Occipital lobe (tissue), 2 donors: Measurements from ENCODE around the gene WWOX. TPM values are rescaled to one million over a fixed set of nuclear protein-coding genes. Genes with fewer than 3 reads are reported as not detected.
"Not testable (repeated sequence)": the region's sequence is repeated elsewhere in the genome, so short reads cannot be mapped to it uniquely, and the experiment has no call there.

Experiments used
- DNase-seq: peaks from one replicate; lab custom pipeline; 2025; lab: John Stamatoyannopoulos, UW
- total RNA-seq: library from RNA; depleted of rRNA; stranded (reverse); fragments of >200 nt; gene quantifications from one replicate; pipeline ENCODE4 v1.2.3, GENCODE V29; 2014

The WWOX gene
- total RNA-seq, 1 donor from 2014 or later = 20.9 TPM

DNA sequence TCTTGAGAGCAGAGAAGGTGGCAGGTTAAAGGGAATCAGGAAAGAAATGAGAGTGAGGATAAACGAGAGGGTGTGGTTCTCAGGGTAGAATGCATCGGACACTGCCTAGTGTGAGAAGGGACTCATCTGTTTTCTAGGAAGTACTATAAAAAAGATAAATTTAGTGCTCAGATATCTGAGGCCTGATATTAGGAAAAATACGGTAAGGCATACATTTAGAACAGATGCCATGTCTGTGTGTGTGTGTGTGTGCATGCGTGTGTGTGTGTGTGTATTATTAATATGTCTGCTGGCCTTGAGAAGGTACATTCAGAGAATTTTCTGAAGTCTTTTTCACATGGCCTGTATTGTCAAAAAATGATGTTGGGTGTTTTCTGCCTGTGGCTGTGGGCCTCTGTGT, 1086.3 kb downstream of the WWOX start:
- no peak for DNase-seq

DNA sequence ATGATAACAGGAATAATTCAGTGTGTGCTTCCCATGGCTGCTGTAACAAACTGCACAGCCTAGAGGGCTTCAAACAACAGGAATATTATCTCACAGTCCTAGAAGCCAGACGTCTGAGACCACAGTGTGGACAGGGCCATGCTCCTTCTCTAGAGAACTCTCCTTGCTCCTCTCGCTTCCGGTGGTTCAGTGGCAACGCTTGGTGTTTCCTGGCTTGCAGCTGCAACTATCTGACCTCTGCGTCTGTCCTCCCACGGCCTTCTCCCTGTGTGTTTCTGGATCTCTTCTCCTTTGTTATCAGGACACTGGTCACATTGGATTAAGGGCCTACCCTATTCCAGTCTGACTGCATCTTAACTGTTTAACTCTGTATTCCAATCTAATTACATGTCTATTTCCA, 1086.7 kb downstream of the WWOX start:
- no peak for DNase-seq

DNA sequence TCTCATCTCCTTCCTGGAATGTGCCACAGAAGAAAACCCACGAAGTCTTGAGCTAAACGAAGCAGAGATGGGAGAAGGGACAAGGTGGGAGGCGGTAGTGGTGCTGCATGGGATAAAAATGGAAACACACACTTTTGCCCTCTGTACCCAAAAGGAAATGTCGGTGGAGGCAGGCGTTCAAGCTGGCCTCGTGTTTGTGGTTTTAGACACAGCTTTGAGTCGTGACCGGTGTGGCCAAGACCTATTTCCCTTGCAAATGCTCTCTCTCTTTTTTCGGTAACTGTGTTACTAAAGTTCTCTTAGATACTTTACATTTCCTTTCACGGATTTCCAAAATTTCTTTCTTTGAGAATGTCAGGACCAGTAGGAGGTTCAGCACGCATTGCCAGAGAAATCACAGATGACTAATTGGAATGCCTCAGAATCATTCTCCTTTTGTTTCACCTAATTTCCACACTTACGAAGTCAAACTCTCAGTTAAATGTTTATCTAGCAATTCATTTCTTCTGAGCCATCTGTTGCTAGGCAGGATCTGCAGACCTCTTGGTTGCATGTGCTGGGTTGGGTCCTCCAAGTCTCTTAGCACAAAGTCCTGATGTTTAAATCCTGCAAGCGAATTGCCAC, 1088.8 kb downstream of the WWOX start:
- no peak for DNase-seq

DNA sequence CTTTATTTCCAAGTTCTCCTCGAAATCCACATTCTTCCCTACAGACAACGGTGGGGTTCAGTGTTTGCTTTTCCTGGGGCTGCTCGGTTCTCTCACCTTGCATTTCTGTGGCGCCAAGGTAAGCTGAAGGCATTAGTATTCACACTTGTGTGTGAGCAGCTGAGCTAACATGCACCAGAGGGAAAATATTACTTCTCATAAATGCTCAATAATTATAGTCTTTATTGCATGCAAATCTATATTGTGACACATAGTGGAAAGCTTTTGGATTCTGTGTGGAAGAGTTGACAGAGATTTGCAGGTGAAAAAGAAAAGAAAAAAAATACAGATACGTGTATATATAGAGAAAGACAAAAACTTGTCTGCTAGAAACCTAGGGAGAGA, 1089.3 kb downstream of the WWOX start:
- no peak for DNase-seq

DNA sequence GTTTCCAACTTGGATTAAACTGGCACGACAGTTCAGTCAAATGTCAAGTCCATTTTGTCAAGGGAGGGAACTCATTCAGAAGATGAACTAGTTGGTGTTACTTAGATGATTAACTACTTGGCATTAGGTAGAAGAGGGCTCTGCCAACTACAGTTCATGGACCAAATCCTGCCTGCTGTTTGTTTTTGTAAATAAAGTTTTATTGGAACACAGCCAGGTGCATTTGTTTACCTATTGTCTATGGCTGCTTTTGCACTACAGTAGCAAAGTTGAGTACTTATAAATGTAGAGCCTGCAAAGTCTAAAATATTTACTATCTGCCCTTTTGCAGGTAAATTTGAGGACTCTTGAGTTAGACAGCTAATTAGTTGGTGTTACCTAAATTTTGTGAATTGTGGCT, 1091.1 kb downstream of the WWOX start:
- DNase-seq = no peak

DNA sequence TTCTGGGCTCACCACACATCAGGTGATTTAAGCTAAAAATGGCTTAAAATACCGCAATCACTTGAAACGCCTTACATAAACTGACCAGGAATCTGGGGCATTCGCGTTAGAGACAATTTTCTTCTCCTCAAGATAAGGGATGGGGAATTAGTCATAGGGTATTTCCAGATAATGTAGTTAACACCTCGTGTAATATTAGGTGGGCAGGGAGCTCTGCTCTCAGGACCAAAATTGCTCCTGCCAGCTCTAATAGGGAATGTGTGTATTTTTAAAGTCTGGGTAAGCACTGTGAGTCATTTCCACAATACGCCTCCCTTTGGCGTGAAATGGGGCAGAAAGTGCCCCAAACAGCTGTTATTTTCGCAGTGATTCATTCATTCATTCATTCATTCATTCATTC, 1092.5 kb downstream of the WWOX start:
- no peak for DNase-seq

DNA sequence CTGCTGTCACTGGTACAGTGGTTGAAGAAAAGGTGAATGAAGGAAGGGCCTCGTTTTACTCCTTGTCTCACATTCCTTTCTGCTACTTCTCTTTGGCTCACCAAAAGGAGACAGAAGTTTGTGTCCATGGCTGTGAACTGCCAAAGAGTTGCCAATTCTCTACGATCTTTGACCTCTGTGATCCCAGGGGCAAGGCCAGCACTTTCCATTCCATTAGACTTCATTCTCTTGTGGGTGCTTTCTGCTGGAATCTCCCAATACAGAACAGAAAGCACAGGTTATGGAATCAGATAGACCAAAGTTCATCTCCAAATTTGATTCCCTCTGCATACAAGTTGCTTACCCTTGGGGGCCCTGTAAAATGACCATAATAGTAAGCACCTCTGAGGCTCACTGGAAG, 1093.5 kb downstream of the WWOX start:
- DNase-seq = no peak

DNA sequence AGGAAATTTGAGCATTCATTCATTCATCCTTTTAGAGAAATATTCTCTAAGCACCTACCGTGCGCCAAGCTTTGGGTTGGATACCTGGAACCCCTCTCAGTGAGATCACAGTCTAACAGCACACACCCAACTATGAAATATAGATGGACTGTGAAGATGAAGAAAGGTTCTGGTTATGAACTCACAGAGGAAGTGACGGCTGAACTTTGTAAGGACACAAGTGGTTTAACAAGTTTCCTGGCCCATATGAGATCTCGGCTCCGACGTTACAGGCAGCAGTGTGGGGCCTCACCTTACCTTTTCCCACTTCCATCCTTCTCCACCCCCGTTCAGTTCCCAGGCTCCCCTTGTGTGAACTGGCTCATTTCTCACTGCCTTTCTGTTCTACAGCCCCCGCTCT, 1094.8 kb downstream of the WWOX start:
- DNase-seq = no peak

DNA sequence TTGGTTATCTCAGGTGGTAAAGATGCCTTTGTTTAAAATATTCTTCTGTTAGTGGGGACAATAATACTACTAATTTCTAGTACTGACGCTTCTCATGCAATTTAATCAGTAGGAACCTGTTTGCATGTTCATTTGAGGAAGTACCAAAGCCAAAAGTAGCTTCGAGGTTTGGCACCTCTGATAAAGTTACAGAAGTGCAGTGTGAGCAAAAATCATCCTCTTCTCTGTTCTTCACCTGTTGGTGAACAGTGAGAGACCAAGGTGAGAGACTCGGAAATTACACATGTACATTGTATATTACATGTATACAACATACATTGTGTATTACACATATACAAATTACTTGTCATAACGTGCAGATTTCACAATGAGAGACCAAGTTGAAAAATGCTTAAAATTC, 1096.5 kb downstream of the WWOX start:
- DNase-seq = no peak

DNA sequence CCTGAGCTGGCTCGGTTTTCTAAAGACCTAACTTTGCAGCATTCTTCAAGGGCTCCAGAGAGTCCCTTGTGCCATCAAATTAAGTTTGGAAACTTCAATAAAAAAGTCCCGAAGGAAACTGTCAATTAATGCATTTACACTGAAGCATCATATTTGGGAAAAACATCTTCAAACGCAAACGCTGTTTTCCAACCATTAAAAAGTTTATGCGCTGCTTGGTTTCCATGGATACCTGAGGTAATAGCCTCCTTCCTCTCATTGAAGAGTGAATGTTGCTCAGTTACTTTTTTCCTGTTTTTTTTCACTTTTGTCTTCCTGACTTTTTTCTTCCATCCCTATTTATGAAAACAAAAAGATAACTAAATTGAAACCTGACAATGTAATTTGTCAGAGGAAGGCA, 1102.0 kb downstream of the WWOX start:
- no peak for DNase-seq

DNA sequence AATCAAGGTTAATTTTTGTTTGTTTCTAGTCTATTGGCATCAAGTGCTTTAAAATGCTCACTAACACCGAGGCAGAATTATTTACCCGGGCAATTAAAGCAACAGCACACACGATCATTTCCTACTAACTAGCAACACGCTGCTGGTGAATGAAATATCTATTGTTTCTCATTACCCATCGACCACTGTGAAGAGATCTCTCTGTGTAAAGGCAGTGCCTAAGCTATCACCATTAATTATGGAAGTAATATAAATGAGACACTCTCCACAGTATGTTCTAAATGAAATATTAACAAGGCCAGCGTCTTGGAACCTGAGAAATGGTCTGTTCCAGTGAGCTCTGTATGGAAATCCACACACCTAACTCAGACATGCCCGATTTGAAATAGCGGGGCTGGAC, 1103.5 kb downstream of the WWOX start:
- no peak for DNase-seq

DNA sequence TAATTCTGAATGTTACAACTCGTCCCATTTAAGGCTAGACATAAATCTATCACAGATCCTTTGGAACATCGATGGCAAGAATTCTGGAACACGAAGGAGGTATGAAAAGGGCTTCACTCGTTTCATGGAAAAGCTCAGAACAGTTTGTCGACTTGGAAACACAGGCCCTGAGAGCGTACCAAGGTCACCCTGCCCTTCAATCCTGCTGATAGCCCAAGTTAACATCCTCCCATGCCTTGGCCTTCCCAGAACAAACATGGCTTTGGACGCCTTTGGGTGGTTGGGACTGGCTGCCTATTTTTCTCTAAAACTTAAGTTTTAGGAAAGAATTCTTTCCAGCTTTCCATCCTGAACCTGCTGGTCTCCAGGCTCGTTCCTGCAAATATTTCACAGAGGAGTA, 1105.0 kb downstream of the WWOX start:
- DNase-seq = no peak

DNA sequence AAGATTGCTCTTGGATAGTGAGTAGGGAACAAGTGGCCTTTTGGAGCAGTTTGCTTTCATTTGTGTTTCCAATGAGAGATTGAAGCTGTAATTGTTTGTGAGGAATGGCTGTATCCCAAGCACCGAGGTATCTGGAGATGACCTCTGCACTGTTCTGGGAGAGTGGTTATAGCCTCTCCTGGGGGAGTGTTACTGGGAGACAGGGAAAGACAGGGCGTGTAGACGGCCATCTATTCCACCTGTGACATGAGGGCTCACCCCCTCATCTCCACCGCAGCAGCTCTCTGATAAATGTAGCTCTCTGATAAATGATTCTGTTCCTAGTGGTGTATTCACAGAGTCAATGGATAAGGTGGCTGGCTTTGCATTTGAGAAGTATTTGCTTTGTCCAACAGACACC, 1107.4 kb downstream of the WWOX start:
- DNase-seq = no peak

DNA sequence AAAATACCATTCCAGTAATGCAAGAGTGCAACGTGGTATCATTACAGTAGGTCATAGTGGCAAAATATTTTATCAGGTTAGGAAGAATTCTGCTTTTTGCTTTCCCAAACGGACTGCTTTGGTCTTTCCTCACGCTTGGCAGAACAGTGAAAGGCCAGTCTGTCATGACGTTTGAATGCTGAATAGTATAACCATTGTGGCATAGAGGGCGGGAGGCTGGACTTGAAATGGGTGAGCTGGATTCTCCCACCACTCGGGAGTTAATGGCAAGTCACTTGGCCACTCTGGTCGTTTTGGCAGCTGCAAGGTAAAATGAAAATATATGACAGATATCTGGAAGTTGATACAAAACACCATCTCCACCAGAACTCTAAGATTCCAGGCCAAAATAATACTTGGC, 1109.9 kb downstream of the WWOX start:
- no peak for DNase-seq

DNA sequence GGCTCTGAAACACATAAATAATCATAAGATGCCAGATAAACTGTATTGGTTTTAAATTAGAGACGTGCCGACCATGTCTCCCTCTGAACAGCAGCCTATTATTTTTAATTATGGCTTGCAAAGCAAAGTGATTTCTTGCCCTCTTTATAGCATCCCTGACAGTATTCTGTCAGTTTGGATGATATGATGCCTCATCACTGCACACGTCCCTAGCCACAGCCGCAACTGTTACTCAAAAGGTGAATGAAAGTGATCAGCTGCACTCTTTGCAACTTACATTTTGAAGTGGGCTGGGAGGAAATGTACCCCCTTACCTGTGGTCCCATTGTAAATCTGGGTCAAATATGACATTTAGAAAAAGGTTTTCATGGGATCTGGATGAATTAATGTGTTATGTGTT, 1111.2 kb downstream of the WWOX start:
- no peak for DNase-seq

DNA sequence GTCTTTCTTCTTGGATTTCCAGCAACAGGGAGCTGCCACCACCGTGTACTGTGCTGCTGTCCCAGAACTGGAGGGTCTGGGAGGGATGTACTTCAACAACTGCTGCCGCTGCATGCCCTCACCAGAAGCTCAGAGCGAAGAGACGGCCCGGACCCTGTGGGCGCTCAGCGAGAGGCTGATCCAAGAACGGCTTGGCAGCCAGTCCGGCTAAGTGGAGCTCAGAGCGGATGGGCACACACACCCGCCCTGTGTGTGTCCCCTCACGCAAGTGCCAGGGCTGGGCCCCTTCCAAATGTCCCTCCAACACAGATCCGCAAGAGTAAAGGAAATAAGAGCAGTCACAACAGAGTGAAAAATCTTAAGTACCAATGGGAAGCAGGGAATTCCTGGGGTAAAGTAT, 1112.1 kb downstream of the WWOX start:
- no peak for DNase-seq

DNA sequence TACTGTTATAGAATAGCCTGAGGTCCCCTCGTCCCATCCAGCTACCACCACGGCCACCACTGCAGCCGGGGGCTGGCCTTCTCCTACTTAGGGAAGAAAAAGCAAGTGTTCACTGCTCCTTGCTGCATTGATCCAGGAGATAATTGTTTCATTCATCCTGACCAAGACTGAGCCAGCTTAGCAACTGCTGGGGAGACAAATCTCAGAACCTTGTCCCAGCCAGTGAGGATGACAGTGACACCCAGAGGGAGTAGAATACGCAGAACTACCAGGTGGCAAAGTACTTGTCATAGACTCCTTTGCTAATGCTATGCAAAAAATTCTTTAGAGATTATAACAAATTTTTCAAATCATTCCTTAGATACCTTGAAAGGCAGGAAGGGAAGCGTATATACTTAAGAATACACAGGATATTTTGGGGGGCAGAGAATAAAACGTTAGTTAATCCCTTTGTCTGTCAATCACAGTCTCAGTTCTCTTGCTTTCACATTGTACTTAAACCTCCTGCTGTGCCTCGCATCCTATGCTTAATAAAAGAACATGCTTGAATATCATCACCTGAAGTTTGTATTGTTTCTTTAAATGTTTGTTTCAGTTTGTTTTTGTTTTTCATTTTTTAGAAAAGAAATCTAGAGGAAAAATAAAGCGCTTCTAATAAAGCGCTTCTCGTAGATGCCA, 1112.8 kb downstream of the WWOX start:
- no peak for DNase-seq

DNA sequence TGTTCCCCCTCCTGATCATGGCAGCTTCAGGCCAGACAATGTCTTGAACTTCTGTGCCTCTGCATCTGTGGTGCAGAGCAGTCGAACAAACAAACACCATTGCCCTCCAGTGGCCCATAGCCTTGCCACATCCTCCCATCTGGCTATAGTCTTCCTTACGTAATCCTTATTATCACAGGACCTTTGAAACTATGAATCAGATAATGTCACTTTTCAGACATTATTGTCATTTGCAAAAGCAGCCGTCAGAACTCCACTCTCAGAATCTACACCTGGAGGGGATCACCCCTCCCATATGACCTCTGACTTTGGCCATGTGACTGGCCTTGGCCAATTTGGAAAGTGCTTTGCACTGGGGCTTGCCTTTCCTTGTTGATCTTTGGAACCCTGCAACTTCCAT, 1113.8 kb downstream of the WWOX start:
- DNase-seq = no peak

DNA sequence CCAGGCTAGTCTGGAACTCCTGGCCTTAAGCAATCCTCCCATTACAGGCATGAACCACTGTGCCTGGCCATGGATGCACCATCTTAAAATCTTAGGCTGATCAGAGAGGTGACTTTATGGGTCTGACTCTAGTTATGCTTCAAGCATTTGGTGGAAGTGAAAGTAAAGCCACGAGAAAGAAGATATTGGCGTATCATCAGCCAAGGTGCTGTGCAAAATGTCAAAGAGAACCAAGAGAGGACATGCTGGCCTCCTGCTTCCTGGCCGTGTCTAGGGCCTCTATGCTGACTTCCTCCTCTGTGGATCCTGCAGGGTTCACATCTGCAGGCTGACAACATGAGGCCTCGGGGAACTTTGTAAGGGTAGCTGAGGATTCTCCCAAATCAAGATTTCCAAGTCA, 1115.8 kb downstream of the WWOX start:
- no peak for DNase-seq

DNA sequence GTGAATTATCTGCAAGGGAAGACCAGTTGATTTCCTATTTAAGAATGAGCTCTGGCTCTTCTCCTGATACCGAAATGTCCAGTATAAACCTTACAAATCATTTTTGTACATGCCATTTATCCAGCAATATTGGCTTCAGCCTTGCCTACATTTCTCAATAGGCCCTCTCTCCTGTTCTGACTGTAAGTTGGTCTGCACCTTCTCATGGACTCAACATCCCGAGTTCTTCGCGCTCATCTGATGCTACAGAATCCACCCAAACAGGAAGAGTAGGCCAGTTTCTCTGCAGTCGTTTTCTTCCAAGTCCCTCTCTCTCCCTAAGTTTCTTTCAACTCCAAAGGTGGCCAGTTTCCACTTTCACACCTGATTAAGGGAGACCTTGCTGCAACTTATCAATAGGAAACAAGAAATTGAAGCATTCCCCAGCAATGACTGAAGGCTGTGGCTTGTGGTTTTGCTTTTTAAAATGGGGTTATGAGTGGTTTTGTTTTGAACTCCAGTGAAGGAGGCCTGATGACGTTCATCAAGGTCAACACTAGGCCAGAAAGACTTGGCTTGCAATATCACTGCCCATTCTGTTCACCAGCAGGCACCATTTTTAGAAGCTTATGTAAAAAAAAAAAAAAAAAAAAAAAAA, 1118.0 kb downstream of the WWOX start:
- no peak for DNase-seq

DNA sequence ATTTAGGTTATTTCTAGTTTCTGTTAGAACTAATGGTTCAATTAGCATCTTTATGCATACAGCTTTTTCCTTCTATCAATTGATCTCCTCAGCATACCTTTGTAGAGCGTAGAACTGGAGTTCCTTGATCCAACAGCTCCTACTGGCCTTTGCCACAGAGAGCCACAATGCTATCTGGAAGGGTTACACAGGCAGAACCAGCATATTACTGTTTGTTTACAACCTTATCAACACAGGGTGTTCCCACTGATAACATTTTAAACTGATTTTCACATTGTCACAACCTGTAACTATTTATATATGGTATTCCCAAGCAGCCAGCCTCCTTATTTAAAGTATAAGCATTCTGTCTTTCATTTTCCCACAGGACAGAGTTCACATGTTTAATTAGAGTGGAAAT, 1118.9 kb downstream of the WWOX start:
- DNase-seq = no peak

DNA sequence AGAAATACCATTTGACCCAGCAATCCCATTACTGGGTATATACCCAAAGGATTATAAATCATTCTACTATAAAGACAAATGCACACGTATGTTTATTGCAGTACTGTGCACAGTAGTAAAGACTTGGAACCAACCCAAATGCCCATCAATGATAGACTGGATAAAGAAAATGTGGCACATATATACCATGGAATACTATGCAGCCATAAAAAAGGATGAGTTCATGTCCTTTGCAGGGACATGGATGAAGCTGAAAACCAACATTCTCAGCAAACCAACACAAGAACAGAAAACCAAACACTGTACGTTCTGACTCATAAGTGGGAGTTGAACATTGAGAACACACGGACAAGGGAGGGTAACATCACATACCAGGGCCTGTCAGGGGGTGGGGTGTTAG, 1126.5 kb downstream of the WWOX start:
- not testable (repeated sequence) for DNase-seq

DNA sequence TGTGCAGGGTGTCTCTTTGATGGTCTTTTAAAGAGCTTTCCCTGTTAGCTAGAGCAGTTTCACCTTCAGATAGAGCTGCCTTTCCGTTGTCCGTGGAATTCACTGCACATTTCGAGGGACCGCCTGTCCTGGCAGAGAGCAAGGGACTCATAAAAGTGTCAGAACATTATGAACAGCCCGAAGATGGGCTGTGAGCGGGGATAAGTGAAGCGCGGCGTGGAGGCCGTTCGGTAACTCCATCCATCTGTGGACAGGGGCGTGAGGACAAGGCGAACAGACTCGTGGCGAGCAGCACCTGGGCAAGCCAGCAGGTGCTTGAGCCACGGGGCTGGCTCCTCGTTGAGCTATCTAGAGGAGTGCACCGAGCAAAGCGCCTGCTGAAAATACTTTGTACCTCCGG, 1129.9 kb downstream of the WWOX start:
- DNase-seq = no peak
